Ureter (tissue), 1 donor: ENCODE measurements around the gene BAZ2B. TPM values are rescaled to one million over a fixed set of nuclear protein-coding genes. Genes with fewer than 3 reads are reported as not detected.

ENCODE experiments used
- DNase-seq: peaks from one replicate; pipeline ENCODE4 v3.0.0-alpha.2; 2020; ENCODE audit warnings: low spot score
- total RNA-seq: library from RNA; stranded (reverse); gene quantifications from one replicate; pipeline ENCODE4 v1.2.4, GENCODE V29; 2023
- donor health status: DM: yes; HTN: yes; CAD: no.

The BAZ2B gene
- total RNA-seq, 1 donor from 2014 or later, result 135 TPM

GRCh38 chr2:159573846-159574606 is 42.3 kb downstream of the BAZ2B start:
- no peak for DNase-seq

GRCh38 chr2:159573294-159573693 is 43.1 kb downstream of the BAZ2B start:
- no peak for DNase-seq

DNA sequence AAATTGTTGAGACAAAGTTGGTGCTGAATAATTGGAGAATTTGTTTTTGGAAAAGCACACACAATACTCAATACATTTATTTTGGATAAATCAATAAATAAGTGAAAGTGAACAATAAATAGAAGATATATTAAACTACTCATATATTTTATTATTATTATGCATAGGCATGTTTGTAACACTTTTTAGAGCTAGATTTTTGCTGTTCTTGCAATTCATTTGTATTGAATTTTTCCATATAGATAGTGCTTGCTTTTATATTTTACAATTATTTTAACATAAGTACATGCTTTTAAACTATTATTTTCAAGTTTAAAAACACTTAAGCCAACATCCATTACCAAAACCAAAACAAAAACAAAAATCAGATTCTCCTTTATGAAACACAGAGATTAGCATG is 43.9 kb downstream of the BAZ2B start:
- DNase-seq, result no peak

- no peak for DNase-seq
Measured at GRCh38 chr2:159571540-159572260, 44.6 kb downstream of the BAZ2B start.

GRCh38 chr2:159564081-159564480 is 52.3 kb downstream of the BAZ2B start:
- no peak for DNase-seq

DNA sequence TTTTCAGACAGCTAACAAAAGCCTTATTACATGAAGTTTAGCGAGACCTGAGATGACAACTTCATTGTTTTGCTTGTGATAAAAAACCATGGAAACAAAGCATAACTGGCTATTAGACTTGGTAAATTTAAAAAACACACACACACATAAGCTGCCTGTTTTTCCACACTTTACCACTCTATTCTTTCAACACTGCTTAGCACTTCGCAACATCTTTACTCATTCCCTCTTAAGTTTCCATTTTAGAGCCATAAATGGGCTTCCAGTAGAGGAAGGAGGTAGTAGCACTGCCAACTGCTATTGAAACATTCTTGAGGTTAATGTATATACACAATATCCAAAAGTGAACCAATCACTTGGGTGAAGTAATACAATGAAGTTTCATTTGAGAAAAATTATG is 54.1 kb downstream of the BAZ2B start:
- DNase-seq, result no peak

DNA sequence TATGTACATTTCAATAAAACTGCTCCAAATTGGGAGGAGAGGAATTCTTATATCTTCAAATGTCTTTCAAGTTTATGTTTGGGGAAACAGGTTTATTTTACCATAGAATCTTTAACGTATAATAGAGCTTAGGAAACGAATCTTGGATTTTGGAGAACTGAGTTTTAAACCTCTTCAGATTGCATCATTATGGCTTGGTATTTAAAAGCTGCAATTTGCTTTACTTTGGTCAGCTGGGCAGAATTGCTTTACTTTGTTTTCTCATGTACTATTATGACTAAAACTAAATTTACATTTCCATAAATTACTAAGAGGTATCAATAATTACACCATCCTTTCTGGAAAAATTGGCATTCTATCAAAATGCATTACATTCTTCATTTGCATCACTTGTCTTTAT is 54.6 kb downstream of the BAZ2B start:
- DNase-seq, result no peak

- DNase-seq, result no peak
Measured at GRCh38 chr2:159561242-159561641, 55.1 kb downstream of the BAZ2B start.

GRCh38 chr2:159559034-159559433 is 57.3 kb downstream of the BAZ2B start:
- no peak for DNase-seq

DNA sequence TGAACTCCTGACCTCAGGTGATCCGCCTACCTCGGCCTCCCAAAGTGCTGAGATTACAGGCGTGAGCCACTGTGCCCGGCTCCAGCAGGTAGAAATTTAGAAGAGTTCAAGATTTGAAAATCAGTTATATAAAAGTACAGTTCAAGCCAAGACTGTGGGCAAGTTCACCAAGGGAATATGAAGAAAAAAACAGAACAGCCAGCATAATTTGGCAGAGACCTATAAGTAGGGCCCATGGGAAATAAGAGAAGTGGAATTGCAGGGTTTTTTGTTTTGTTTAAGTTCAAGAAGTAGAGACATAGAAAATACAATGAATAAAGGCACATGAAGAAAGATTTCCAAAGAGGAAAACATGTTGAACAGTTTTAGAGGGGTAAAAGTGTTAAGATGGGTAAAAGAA is 57.9 kb downstream of the BAZ2B start:
- DNase-seq, result no peak

- DNase-seq, result no peak
Measured at GRCh38 chr2:159557437-159558034, 58.8 kb downstream of the BAZ2B start.

GRCh38 chr2:159555651-159556392 is 60.5 kb downstream of the BAZ2B start:
- no peak for DNase-seq

DNA sequence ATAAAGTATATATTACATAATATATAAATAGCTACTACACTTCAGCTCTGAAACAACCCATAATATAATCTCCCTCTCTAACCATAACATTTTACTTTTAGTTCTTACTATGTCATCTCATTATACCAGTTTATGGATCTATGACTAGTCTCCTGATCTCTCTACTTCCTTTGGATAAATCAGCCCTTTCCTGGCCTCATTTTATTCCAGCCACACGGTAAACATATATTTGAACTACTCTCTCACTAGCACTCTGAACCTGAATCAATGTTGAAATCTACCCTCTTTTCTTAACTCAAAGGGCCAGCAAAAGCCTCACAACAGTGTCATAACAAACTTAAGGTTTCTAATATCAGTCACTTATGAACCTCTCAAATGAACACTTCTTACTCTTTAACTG is 62.6 kb downstream of the BAZ2B start:
- no peak for DNase-seq

- DNase-seq, result no peak
Measured at GRCh38 chr2:159551806-159552205, 64.5 kb downstream of the BAZ2B start.

DNA sequence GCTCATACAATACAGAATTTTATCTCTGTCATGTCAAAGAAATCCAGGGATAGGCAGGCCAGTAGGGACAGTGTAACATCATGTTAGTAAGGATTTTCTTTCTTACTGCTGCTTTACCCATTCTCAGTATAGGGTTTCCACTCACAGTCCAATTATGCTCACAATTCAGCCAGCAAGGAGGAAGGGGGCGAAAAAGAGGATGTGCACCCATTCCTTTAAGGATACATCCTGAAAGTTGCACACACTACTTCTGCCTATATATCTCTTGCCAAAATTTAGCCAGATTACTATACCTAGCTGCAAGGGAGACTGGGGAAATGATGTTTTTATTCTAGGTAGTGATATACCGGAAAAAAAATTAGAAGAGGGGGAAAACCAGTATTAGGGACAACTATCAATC is 66.1 kb downstream of the BAZ2B start:
- no peak for DNase-seq

GRCh38 chr2:159549234-159549633 is 67.1 kb downstream of the BAZ2B start:
- no peak for DNase-seq

DNA sequence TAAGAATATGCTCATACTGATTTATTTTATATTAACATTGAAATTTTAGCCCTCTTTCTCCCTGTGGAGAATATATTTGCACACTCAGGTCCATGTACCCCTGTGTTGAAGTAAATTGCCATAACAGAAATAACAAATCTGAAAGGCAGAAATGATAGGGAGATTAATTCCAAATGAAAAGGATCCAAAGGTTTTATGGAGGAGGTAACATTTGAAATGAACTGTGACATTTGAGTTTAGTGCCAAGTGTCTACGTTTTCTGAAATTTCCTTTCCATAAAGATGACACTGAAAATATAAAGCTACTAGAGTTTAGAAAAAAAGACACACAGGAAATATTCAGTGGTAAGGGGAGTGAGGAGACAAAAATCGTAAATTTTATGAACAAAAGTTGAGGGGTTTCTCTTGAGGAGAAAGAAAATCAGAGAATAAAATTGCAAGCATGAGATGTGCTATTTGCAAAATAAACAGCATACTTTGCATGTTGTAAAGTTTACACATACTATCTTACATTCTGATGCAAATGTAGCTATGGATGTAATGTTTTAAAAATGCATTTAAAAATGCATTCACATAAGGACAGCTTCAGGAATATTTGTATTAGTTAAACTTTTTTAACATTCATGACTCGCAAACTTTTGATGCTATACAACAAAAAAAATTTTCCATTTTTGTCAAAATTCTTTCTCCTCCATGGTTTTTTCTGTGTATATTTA is 69.5 kb downstream of the BAZ2B start:
- DNase-seq, result no peak

DNA sequence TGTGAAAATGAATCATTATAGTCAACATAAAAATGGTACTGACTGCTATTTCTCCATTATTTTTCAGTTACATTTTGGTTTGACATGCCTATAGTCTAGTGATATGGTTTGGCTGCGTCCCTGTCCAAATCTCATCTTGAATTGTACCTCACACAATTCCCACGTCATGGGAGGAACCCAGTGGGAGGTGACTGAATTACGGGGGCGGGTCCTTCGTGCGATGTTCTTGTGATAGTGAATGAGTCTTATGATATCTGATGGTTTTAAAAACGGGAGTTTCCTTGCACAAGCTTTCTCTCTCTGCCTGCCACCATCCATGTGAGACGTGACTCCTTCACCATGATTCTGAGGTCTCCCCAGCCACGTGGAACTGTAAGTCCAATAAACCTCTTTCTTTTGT is 70.3 kb downstream of the BAZ2B start:
- no peak for DNase-seq

- DNase-seq, result no peak
Measured at GRCh38 chr2:159545085-159545484, 71.3 kb downstream of the BAZ2B start.

GRCh38 chr2:159542101-159542500 is 74.2 kb downstream of the BAZ2B start:
- no peak for DNase-seq

DNA sequence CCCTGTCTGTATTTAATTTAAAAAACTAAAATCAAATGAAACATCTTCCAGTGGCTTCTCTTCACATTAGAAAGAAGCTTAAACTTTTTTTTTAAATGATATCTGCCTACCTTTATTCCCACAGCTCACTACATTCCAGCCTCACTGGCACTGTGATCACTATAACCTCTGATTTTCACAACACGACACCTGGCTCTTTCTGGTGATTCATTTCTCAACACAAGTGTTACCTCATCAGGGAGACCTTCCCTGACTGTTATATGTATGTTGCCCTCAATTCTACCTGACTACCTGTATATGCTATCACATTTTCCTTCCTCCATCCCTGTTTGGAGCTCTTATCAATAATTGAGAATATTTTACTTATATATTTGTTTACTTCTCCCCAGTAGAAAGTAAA is 76.6 kb downstream of the BAZ2B start:
- no peak for DNase-seq

DNA sequence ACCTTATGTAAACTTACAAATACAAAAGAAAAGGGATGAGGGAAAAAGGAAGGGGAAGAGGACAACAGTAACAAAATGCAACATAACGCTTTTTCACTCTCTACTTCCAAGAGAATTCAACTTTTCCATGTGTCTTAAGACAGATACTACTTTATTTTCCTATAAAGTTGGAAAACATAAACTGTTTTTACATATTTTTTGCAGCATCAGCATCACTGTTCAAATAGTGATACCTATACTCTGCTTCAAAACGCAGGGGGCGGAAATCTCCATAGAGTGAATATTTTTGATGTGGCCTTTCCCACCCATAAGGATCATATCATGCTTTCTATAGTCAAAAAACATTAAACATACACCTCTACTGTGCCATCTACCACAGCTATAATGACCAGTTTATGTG is 77.5 kb downstream of the BAZ2B start:
- no peak for DNase-seq
